IPS DF 6.9 (cell line): ENCODE data around the gene ATP8A2.

Experiments used
- DNase-seq: peaks from one replicate; pipeline ENCODE4 v3.0.0-alpha.2; 2013; ENCODE audit warnings: low read depth, low spot score
- H3K27ac ChIP-seq: one replicate; pipeline ENCODE4 v1.5.1; 2013; ENCODE audit warnings: low read length, control low read depth
- H3K27me3 ChIP-seq: 2 replicates; pipeline ENCODE4 v1.6.1; 2013; ENCODE audit warnings: mild to moderate bottlenecking, low read length; ENCODE audit not compliant: control insufficient read depth, insufficient read depth
- H3K36me3 ChIP-seq: 2 replicates; pipeline ENCODE4 v1.6.1; 2013; ENCODE audit warnings: low read length; ENCODE audit not compliant: control insufficient read depth, insufficient read depth
- H3K4me1 ChIP-seq: 2 replicates; pipeline ENCODE4 v1.6.1; 2013; ENCODE audit warnings: low read length; ENCODE audit not compliant: control insufficient read depth, insufficient read depth
- H3K4me3 ChIP-seq: 2 replicates; pipeline ENCODE4 v1.5.1; 2013; ENCODE audit warnings: mild to moderate bottlenecking, low read length
- H3K9me3 ChIP-seq: 2 replicates; pipeline ENCODE4 v1.6.1; 2013; ENCODE audit warnings: low read length, inconsistent platforms; ENCODE audit not compliant: control insufficient read depth, insufficient read depth
- WGBS: extraction: QIAGEN DNeasy Blood & Tissue Kit; methylation state at CpG from one replicate; pipeline ENCODE4 v1.1.7; 2013; ENCODE audit warnings: mixed read lengths, missing lambda C conversion rate; ENCODE audit not compliant: insufficient read length, insufficient coverage; 5-methylcytosine and 5-hydroxymethylcytosine counted together

ATP8A2 gene

GRCh38 chr13:25455146-25455545, 83.4 kb downstream of the ATP8A2 start:
- DNase-seq, result no peak
- no CpG with 5 or more reads among the region's 3 CpGs for WGBS
- H3K27me3 ChIP-seq, result no peaks in the 10 kb centered on the region

GRCh38 chr13:25457566-25457965, 85.8 kb downstream of the ATP8A2 start:
- Histone ChIP-seq H3K27me3 (no peaks in the 10 kb centered on the region), H3K27ac (no peak overlapping the region), H3K36me3 (no peaks in the 10 kb centered on the region), H3K4me3 (no peak overlapping the region), H3K9me3 (no peaks in the 10 kb centered on the region), H3K4me1 (no peaks in the 10 kb centered on the region)
- no peak for DNase-seq
- no CpG with 5 or more reads among the region's 4 CpGs for WGBS

More at GRCh38 chr13:25455146-25455545, 83.4 kb downstream of the ATP8A2 start:
- Histone ChIP-seq H3K4me1 (no peaks in the 10 kb centered on the region), H3K27ac (no peak overlapping the region), H3K9me3 (no peaks in the 10 kb centered on the region), H3K4me3 (no peak overlapping the region), H3K36me3 (no peaks in the 10 kb centered on the region)

- no peaks in the 10 kb centered on the region for H3K4me1 ChIP-seq
- H3K36me3 ChIP-seq, result no peaks in the 10 kb centered on the region
- H3K4me3 ChIP-seq, result no peak overlapping the region
- no peak overlapping the region for H3K27ac ChIP-seq
- no CpG with 5 or more reads among the region's 9 CpGs for WGBS
- DNase-seq, result no peak
- H3K9me3 ChIP-seq, result no peaks in the 10 kb centered on the region
- H3K27me3 ChIP-seq, result no peaks in the 10 kb centered on the region
These were observed 90.7 kb downstream of the ATP8A2 start for GRCh38 chr13:25462301-25463125.

GRCh38 chr13:25463496-25463895, 91.7 kb downstream of the ATP8A2 start:
- Histone ChIP-seq H3K9me3 (no peaks in the 10 kb centered on the region), H3K4me3 (no peak overlapping the region), H3K36me3 (no peaks in the 10 kb centered on the region), H3K4me1 (no peaks in the 10 kb centered on the region; the same call in 1 of the 2 replicates), H3K27ac (no peak overlapping the region), H3K27me3 (no peaks in the 10 kb centered on the region)
- no CpG with 5 or more reads among the region's 3 CpGs for WGBS
- DNase-seq, result no peak

- no peak for DNase-seq
- no CpG with 5 or more reads among the region's 4 CpGs for WGBS
- no peak overlapping the region for H3K27ac ChIP-seq
These were observed 95.1 kb downstream of the ATP8A2 start for GRCh38 chr13:25466880-25467279.

GRCh38 chr13:25468325-25469168, 96.8 kb downstream of the ATP8A2 start:
- H3K27me3 ChIP-seq, result peaks cover 1% of the 10 kb centered on the region; the same call in 1 of the 2 replicates
- H3K27ac ChIP-seq, result no peak overlapping the region
- WGBS, result no CpG with 5 or more reads among the region's 75 CpGs
- peak overlapping the region; percentile 90; the same call in 1 of the 2 replicates for H3K4me3 ChIP-seq
- no peaks in the 10 kb centered on the region; the same call in 1 of the 2 replicates for H3K4me1 ChIP-seq
- no peaks in the 10 kb centered on the region for H3K9me3 ChIP-seq
- no peaks in the 10 kb centered on the region for H3K36me3 ChIP-seq
- no peak for DNase-seq

More at GRCh38 chr13:25466880-25467279, 95.1 kb downstream of the ATP8A2 start:
- peaks cover 1% of the 10 kb centered on the region; the same call in 1 of the 2 replicates for H3K27me3 ChIP-seq
- H3K4me3 ChIP-seq, result no peak overlapping the region
- no peaks in the 10 kb centered on the region for H3K9me3 ChIP-seq
- no peaks in the 10 kb centered on the region for H3K36me3 ChIP-seq
- H3K4me1 ChIP-seq, result no peaks in the 10 kb centered on the region; the same call in 1 of the 2 replicates

GRCh38 chr13:25469169-25469525, 97.4 kb downstream of the ATP8A2 start:
- Histone ChIP-seq H3K4me3 (peak overlapping the region; percentile 90; the same call in 1 of the 2 replicates), H3K4me1 (no peaks in the 10 kb centered on the region; the same call in 1 of the 2 replicates), H3K27ac (no peak overlapping the region), H3K36me3 (no peaks in the 10 kb centered on the region), H3K27me3 (peaks cover 1% of the 10 kb centered on the region; the same call in 1 of the 2 replicates), H3K9me3 (no peaks in the 10 kb centered on the region)
- no CpG with 5 or more reads among the region's 20 CpGs for WGBS
- DNase-seq, result no peak

- no CpG with 5 or more reads among the region's 2 CpGs for WGBS
These were observed 102.1 kb downstream of the ATP8A2 start for GRCh38 chr13:25473864-25474263.

GRCh38 chr13:25478186-25478585, 106.4 kb downstream of the ATP8A2 start:
- no CpG with 5 or more reads among the region's 1 CpG for WGBS
- no peak for DNase-seq
- no peaks in the 10 kb centered on the region; the same call in 1 of the 2 replicates for H3K4me1 ChIP-seq
- no peak overlapping the region for H3K4me3 ChIP-seq
- no peak overlapping the region for H3K27ac ChIP-seq
- H3K27me3 ChIP-seq, result no peaks in the 10 kb centered on the region
- no peaks in the 10 kb centered on the region for H3K36me3 ChIP-seq
- no peaks in the 10 kb centered on the region for H3K9me3 ChIP-seq

More at GRCh38 chr13:25473864-25474263, 102.1 kb downstream of the ATP8A2 start:
- no peak for DNase-seq
- peaks cover 1% of the 10 kb centered on the region; the same call in 1 of the 2 replicates for H3K27me3 ChIP-seq
- no peaks in the 10 kb centered on the region for H3K9me3 ChIP-seq
- H3K27ac ChIP-seq, result no peak overlapping the region
- no peaks in the 10 kb centered on the region for H3K36me3 ChIP-seq
- H3K4me3 ChIP-seq, result no peak overlapping the region
- no peaks in the 10 kb centered on the region; the same call in 1 of the 2 replicates for H3K4me1 ChIP-seq

- no CpG with 5 or more reads among the region's 12 CpGs for WGBS
- no peaks in the 10 kb centered on the region for H3K36me3 ChIP-seq
- H3K4me1 ChIP-seq, result no peaks in the 10 kb centered on the region
- no peak for DNase-seq
- no peak overlapping the region for H3K4me3 ChIP-seq
- H3K27me3 ChIP-seq, result no peaks in the 10 kb centered on the region
- H3K9me3 ChIP-seq, result no peaks in the 10 kb centered on the region
- H3K27ac ChIP-seq, result no peak overlapping the region
These were observed 117.5 kb downstream of the ATP8A2 start for GRCh38 chr13:25489238-25489637.
